Rectal smooth muscle tissue (tissue), 1 donor: Measurements from ENCODE around the gene PINK1.

ENCODE experiments used
- H3K27ac ChIP-seq: one replicate; pipeline ENCODE4 v1.7.0; 2013; ENCODE audit warnings: low read depth, low read length, inconsistent platforms
- H3K27me3 ChIP-seq: one replicate; pipeline ENCODE4 v1.7.0; 2013; ENCODE audit warnings: low read length; ENCODE audit not compliant: control insufficient read depth, insufficient read depth
- H3K36me3 ChIP-seq: one replicate; pipeline ENCODE4 v1.7.0; 2013; ENCODE audit warnings: low read length; ENCODE audit not compliant: control insufficient read depth, insufficient read depth
- H3K4me1 ChIP-seq: one replicate; pipeline ENCODE4 v1.7.0; 2013; ENCODE audit warnings: low read length; ENCODE audit not compliant: control insufficient read depth, insufficient read depth
- H3K4me3 ChIP-seq: one replicate; pipeline ENCODE4 v1.7.0; 2013; ENCODE audit warnings: low read length
- H3K9ac ChIP-seq: one replicate; pipeline ENCODE4 v1.7.0; 2013; ENCODE audit warnings: low read length

The PINK1 gene

DNA sequence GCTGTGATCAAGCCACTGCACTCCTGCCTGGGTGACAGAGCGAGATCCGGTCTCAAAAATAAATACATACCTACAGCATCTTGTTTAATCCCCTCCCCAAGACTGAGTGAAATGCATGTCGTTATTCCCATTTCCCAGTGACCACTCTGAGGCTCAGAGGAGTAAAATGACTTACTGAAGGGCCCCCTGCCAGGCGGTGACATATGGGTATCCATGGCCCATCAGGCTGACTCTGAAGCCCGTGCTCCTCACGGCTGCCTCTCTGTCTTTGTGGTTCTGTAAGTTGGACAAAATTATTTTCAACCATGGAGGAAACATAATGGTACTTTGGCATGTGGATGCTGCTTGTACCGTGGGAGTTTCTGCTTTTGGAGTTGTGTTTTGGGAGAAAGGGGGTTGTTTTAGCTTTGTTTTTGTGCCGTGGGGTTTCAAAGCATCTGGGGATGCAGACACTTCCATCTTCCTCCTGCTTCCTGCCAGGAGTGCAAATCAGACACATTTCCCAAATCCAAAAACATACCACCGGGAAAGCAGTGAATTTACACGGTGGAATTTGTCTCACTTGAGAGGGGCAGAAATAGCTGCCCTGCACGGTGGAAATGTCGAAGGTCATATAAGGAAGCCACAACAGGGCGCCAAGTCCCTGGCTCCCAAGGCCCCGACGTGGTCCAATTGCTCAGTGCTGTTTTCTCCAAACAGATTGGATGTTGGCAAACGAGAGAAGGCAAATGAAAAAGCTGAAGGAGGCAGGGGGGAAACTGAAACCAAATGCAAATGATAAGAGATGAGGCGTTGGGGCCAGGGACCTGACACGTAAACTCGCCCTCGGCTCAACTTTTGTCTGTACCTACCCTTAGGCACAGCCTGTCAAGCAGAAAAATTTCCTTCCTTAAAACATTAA, 17.1 kb upstream of the PINK1 start:
- Histone ChIP-seq H3K36me3 (no peaks in the 10 kb centered on the region), H3K27ac (peak overlapping the region; percentile 30), H3K4me1 (peaks cover 3% of the 10 kb centered on the region), H3K27me3 (no peaks in the 10 kb centered on the region), H3K4me3 (no peak overlapping the region), H3K9ac (no peak overlapping the region)

- Histone ChIP-seq H3K4me1 (peaks cover 3% of the 10 kb centered on the region), H3K27me3 (no peaks in the 10 kb centered on the region), H3K9ac (no peak overlapping the region), H3K27ac (peak overlapping the region; percentile 30), H3K36me3 (no peaks in the 10 kb centered on the region), H3K4me3 (no peak overlapping the region)
These were observed 16.3 kb upstream of the PINK1 start for GRCh38 chr1:20616847-20617487.

DNA sequence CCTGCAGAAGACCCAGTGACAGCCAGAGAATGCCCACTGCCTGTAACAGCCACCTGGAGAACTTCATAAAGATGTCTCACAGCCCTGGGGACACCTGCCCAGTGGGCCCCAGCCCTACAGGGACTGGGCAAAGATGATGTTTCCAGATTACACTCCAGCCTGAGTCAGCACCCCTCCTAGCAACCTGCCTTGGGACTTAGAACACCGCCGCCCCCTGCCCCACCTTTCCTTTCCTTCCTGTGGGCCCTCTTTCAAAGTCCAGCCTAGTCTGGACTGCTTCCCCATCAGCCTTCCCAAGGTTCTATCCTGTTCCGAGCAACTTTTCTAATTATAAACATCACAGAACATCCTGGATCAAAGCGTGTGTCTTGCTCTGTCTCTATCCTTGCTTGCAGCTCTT, 14.7 kb upstream of the PINK1 start:
- no peak overlapping the region for H3K27ac ChIP-seq
- H3K4me1 ChIP-seq = peaks cover 1% of the 10 kb centered on the region
- no peaks in the 10 kb centered on the region for H3K36me3 ChIP-seq
- H3K9ac ChIP-seq = no peak overlapping the region
- H3K4me3 ChIP-seq = no peak overlapping the region
- no peaks in the 10 kb centered on the region for H3K27me3 ChIP-seq

- H3K4me1 ChIP-seq = no peaks in the 10 kb centered on the region
- H3K27ac ChIP-seq = no peak overlapping the region
- no peak overlapping the region for H3K4me3 ChIP-seq
- H3K9ac ChIP-seq = no peak overlapping the region
- no peaks in the 10 kb centered on the region for H3K36me3 ChIP-seq
- H3K27me3 ChIP-seq = no peaks in the 10 kb centered on the region
These were observed 13.3 kb upstream of the PINK1 start for GRCh38 chr1:20619999-20620398.

- Histone ChIP-seq H3K4me3 (no peak overlapping the region), H3K27me3 (no peaks in the 10 kb centered on the region), H3K4me1 (no peaks in the 10 kb centered on the region), H3K27ac (no peak overlapping the region), H3K9ac (no peak overlapping the region), H3K36me3 (no peaks in the 10 kb centered on the region)
These were observed 12.2 kb upstream of the PINK1 start for GRCh38 chr1:20621012-20621411.

- H3K4me1 ChIP-seq = no peaks in the 10 kb centered on the region
- no peaks in the 10 kb centered on the region for H3K36me3 ChIP-seq
- H3K27me3 ChIP-seq = no peaks in the 10 kb centered on the region
- H3K4me3 ChIP-seq = no peak overlapping the region
- no peak overlapping the region for H3K27ac ChIP-seq
- H3K9ac ChIP-seq = no peak overlapping the region
These were observed 8.5 kb upstream of the PINK1 start for GRCh38 chr1:20624709-20625108.

DNA sequence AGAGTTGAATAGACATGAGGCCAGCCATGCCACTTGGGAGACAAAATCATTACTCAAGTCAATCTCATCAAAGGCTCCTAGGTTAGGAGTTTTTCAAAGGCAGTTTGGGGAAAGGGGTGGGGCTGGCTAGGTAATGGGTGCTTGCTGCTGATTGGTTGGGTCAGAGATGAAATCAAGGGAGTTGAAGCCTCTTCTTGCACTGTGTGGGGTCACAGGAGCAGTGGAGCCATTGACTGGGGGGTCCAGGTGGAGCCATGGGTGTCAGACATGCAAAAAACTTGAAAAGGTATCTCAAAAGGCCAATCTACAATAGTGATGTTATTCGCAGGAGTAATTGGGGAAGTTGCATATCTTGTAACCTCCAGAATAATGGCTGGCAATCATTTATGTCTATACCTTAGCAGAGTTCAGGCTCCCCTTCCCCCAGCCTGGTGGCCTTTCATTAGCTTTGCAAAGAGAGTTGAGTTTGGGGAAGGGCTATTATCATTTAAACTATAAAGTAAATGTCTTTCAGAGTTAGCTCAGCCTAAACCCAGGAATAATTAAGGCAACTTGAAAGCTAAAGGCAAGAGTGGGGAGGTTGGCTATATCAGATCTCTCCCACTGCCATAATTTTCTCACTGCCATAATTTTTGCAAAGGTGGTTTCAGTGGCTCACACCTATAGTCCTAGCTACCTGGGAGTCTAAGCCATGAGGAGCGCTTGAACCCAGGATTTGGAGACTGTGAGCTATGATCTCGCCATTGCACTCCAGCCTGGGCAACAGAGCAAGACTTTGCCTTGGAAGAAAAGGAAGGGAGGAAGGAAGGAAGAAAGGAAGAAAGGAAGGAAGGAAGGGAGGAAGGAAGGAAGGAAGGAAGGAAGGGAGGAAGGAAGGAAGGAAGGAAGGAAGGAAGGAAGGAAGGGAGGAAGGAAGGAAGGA, 7.8 kb upstream of the PINK1 start:
- H3K4me1 ChIP-seq = no peaks in the 10 kb centered on the region
- H3K4me3 ChIP-seq = no peak overlapping the region
- no peak overlapping the region for H3K27ac ChIP-seq
- no peaks in the 10 kb centered on the region for H3K36me3 ChIP-seq
- no peaks in the 10 kb centered on the region for H3K27me3 ChIP-seq
- H3K9ac ChIP-seq = no peak overlapping the region

DNA sequence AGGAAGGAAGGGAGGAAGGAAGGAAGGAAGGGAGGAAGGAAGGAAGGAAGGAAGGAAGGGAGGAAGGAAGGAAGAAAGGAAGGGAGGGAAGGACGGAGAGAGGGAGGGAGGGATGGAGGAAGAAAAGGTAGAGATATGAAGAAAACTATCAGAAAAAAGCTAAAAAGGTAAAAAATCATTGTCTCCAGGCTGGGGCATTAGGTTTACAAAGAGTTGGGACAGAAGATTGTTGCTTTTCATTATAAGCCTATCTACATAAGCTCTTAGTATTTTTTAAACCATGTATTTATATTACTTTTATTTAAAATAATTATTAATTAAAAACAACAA, 7.2 kb upstream of the PINK1 start:
- H3K4me3 ChIP-seq = no peak overlapping the region
- no peaks in the 10 kb centered on the region for H3K27me3 ChIP-seq
- H3K9ac ChIP-seq = no peak overlapping the region
- no peaks in the 10 kb centered on the region for H3K4me1 ChIP-seq
- H3K27ac ChIP-seq = no peak overlapping the region
- no peaks in the 10 kb centered on the region for H3K36me3 ChIP-seq

DNA sequence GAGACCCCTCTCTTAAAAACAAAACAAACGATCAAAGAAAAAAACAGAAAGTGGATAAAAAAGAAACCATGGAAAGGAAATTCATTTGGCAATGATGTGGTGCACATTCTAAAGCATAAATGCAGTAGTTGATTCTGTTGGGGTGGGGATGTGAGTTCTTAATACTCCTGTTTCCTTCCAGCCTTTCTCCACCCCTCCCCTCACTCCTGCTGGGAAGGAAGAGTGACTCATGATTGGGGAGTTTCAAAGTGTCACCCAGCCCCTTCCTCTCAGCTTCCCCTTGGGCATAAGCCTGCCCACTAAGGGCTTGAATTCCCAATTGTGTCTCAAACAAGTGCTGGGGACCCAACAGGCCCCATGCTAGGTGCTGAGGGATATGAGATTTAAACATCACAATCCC, 6.7 kb upstream of the PINK1 start:
- no peaks in the 10 kb centered on the region for H3K4me1 ChIP-seq
- no peaks in the 10 kb centered on the region for H3K36me3 ChIP-seq
- no peak overlapping the region for H3K27ac ChIP-seq
- no peak overlapping the region for H3K9ac ChIP-seq
- no peak overlapping the region for H3K4me3 ChIP-seq
- H3K27me3 ChIP-seq = no peaks in the 10 kb centered on the region

DNA sequence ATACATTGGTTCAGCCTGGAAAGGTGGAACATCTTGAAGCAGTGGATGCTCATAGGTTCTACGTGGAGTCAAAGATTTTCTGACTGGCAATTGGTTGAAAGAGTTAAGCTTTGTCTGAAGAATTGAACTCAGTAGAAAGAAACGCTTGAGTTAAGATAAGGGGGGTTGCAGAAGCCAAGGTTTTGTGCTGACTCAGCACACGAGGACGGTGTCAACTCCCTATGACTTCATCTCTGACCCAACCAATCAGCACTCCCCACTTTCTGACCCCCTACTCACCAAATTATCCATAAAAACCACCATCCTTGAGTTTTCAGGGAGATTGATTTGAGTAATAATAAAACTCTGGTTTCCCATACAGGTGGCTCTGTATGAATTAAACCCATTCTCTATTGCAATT, 2.5 kb upstream of the PINK1 start:
- no peaks in the 10 kb centered on the region for H3K36me3 ChIP-seq
- H3K4me3 ChIP-seq = no peak overlapping the region
- H3K27ac ChIP-seq = no peak overlapping the region
- H3K9ac ChIP-seq = no peak overlapping the region
- H3K4me1 ChIP-seq = peaks cover 7% of the 10 kb centered on the region
- H3K27me3 ChIP-seq = no peaks in the 10 kb centered on the region

DNA sequence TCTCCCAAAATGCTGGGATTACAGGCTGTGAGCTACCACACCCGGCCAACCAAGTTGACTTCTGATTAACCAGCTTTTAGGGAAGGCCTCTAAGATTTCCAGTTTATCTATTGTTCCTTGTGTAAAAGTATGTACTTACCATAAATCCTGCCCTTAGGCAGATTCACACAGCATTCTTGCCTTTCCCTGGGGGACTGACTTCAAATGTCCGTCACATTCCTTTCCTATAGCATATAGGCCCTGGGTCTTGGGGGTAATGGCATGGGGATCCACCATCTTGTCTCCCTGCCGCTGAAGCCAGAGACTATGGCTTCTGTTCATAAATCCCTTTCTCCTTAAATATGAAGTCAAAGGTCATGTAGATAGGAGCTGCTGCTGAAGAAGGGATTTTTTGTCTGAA, 872 bp upstream of the PINK1 start:
- no peak overlapping the region for H3K4me3 ChIP-seq
- no peak overlapping the region for H3K9ac ChIP-seq
- H3K36me3 ChIP-seq = peaks cover 2% of the 10 kb centered on the region

DNA sequence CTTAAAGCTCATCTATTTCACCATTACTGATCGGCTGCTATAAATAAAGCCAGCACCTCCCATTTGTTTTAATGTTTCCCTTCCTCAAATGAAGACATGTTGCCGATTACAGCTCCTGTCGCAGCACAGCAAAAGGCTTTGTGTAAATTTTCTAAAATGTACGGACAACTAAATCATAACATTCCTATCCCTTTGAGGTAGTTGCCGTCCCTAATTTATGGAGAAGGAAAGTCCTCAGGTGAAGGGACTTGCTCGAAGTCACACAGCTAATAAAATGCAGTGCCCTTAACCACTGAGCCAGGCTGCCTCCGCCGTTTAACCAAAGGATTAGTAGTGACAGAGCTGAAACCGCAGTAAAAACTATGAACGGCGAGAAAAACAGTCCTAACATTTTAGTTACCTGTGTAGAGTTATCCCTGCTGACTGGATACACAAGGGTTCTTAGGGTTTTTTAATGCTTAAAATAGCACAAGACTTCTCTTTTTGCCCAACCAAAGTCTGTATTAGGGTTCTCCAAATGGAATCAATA, 871 bp downstream of the PINK1 start:
- no peaks in the 10 kb centered on the region for H3K27me3 ChIP-seq
- peak overlapping the region; percentile 19 for H3K9ac ChIP-seq
- peaks cover 5% of the 10 kb centered on the region for H3K36me3 ChIP-seq
- peaks cover 7% of the 10 kb centered on the region for H3K4me1 ChIP-seq
- H3K4me3 ChIP-seq = peak overlapping the region; percentile 76
- peak overlapping the region; percentile 87 for H3K27ac ChIP-seq

More for the DNA sequence above, 872 bp upstream of the PINK1 start:
- Histone ChIP-seq H3K27ac (no peak overlapping the region), H3K27me3 (no peaks in the 10 kb centered on the region), H3K4me1 (peaks cover 7% of the 10 kb centered on the region)
